HEK293 (cell line): ENCODE results near the gene CLDN10.

Source experiments
- CTCF ChIA-PET: fragments of 350-600 bp; formaldehyde crosslinking; extraction: SDS; loops from one replicate; lab custom pipeline; 2021; ENCODE audit warnings: antibody characterized with exemption; lab: Yijun Ruan, JAX
- POLR2A ChIA-PET: fragments of 300-600 bp; formaldehyde crosslinking; extraction: SDS; loops from one replicate; lab custom pipeline; 2020; ENCODE audit warnings: antibody characterized with exemption, inconsistent platforms; lab: Yijun Ruan, JAX
- H3K27ac ChIP-seq: fragments of 200-500 bp; sonication (Bioruptor generic); 2 replicates; pipeline ENCODE4 v1.5.1; 2014; ENCODE audit warnings: low read depth, low read length, control low read depth, inconsistent platforms; ENCODE audit errors: extremely low read depth
- H3K36me3 ChIP-seq, 2 experiments: fragments of 200-500 bp in 1 of 2; sonication (Bioruptor generic) in 1 of 2; 1 replicate in 1 of 2; 2 replicates in 1 of 2; pipeline ENCODE4 v1.5.1; 2014 to 2017; ENCODE audit warnings: inconsistent platforms in 2 of 2, low read length in 2 of 2; ENCODE audit not compliant: control insufficient read depth in 2 of 2, insufficient read depth in 1 of 2
- H3K4me1 ChIP-seq: fragments of 200-500 bp; sonication (Bioruptor generic); 2 replicates; pipeline ENCODE4 v1.5.1; 2014; ENCODE audit warnings: mild to moderate bottlenecking, low read length, inconsistent platforms; ENCODE audit not compliant: control insufficient read depth, insufficient read depth
- H3K4me3 ChIP-seq: 2 replicates; pipeline ENCODE4 v1.5.1; 2011; ENCODE audit warnings: low read depth, mild to moderate bottlenecking, control low read depth, low read length, moderate library complexity
- H3K9me3 ChIP-seq: fragments of 200-500 bp; sonication (Bioruptor generic); 2 replicates; pipeline ENCODE4 v1.5.1; 2014; ENCODE audit warnings: low read depth, low read length, inconsistent platforms; ENCODE audit not compliant: control insufficient read depth, insufficient read depth
- EGR2 ChIP-seq: fragments of 450-650 bp; formaldehyde crosslinking; IDR thresholded peaks from 2 replicates; pipeline ENCODE4 v1.5.1; 2016; ENCODE audit warnings: low read depth, missing biosample characterization, missing genetic modification characterization
- FEZF1 ChIP-seq: fragments of 450-650 bp; formaldehyde crosslinking; IDR thresholded peaks from 2 replicates; pipeline ENCODE4 v1.5.1; 2016; ENCODE audit warnings: missing biosample characterization, missing genetic modification characterization
- GFI1B ChIP-seq: fragments of 450-650 bp; formaldehyde crosslinking; IDR thresholded peaks from 2 replicates; pipeline ENCODE4 v1.5.1; 2016; ENCODE audit warnings: missing biosample characterization, missing genetic modification characterization
- GLIS1 ChIP-seq: fragments of 450-650 bp; formaldehyde crosslinking; IDR thresholded peaks from 2 replicates; pipeline ENCODE4 v1.5.1; 2016; ENCODE audit warnings: missing biosample characterization, missing genetic modification characterization
- HOXC10 ChIP-seq: sonication (generic); formaldehyde crosslinking; IDR thresholded peaks from 2 replicates; pipeline ENCODE4 v1.8.1; 2023; ENCODE audit warnings: mild to moderate bottlenecking, missing genetic modification reagents
- IKZF3 ChIP-seq: fragments of 450-650 bp; IDR thresholded peaks from 2 replicates; pipeline ENCODE4 v1.5.0; 2018; ENCODE audit warnings: missing biosample characterization, mild to moderate bottlenecking, missing genetic modification characterization, moderate library complexity
- KLF16 ChIP-seq: fragments of 450-650 bp; formaldehyde crosslinking; IDR thresholded peaks from 2 replicates; pipeline ENCODE4 v1.5.1; 2017; ENCODE audit warnings: missing biosample characterization, missing genetic modification characterization
- SP7 ChIP-seq: fragments of 450-650 bp; formaldehyde crosslinking; IDR thresholded peaks from 2 replicates; pipeline ENCODE4 v1.5.1; 2016; ENCODE audit warnings: missing biosample characterization, missing genetic modification characterization
- ZNF114 ChIP-seq: fragments of 450-650 bp; formaldehyde crosslinking; IDR thresholded peaks from 2 replicates; pipeline ENCODE4 v1.5.0; 2017; ENCODE audit warnings: missing biosample characterization, missing genetic modification characterization
- ZNF140 ChIP-seq: fragments of 450-650 bp; formaldehyde crosslinking; IDR thresholded peaks from 2 replicates; pipeline ENCODE4 v1.5.1; 2016; ENCODE audit warnings: missing biosample characterization, missing genetic modification characterization
- ZNF341 ChIP-seq: fragments of 450-650 bp; formaldehyde crosslinking; IDR thresholded peaks from 2 replicates; pipeline ENCODE4; 2016; ENCODE audit warnings: low read depth, missing biosample characterization, missing genetic modification characterization
- ZNF37A ChIP-seq: fragments of 450-650 bp; IDR thresholded peaks from 2 replicates; pipeline ENCODE4 v1.5.1; 2018; ENCODE audit warnings: missing biosample characterization, missing genetic modification characterization
- ZNF416 ChIP-seq: fragments of 450-650 bp; formaldehyde crosslinking; IDR thresholded peaks from 2 replicates; pipeline ENCODE4 v1.5.1; 2016; ENCODE audit warnings: missing biosample characterization, missing genetic modification characterization
- ZNF433 ChIP-seq: fragments of 450-650 bp; formaldehyde crosslinking; IDR thresholded peaks from 2 replicates; pipeline ENCODE4 v1.5.1; 2016; ENCODE audit warnings: missing biosample characterization, missing genetic modification characterization, low read depth
- ZNF48 ChIP-seq: fragments of 450-650 bp; formaldehyde crosslinking; IDR thresholded peaks from 2 replicates; pipeline ENCODE4 v1.5.1; 2016; ENCODE audit warnings: missing biosample characterization, missing genetic modification characterization
- ZNF571 ChIP-seq: fragments of 450-650 bp; formaldehyde crosslinking; IDR thresholded peaks from 2 replicates; pipeline ENCODE4 v1.5.0; 2017; ENCODE audit warnings: missing biosample characterization, missing genetic modification characterization
- ZNF596 ChIP-seq: fragments of 450-650 bp; IDR thresholded peaks from 2 replicates; pipeline ENCODE4 v1.5.0; 2018; ENCODE audit warnings: missing biosample characterization, mild to moderate bottlenecking, missing genetic modification characterization, moderate library complexity
- ZNF664 ChIP-seq: fragments of 450-650 bp; formaldehyde crosslinking; IDR thresholded peaks from 2 replicates; pipeline ENCODE4 v1.5.1; 2016; ENCODE audit warnings: missing biosample characterization, missing genetic modification characterization
- ZNF701 ChIP-seq: fragments of 450-650 bp; formaldehyde crosslinking; IDR thresholded peaks from 2 replicates; pipeline ENCODE4 v1.5.1; 2016; ENCODE audit warnings: missing biosample characterization, missing genetic modification characterization
- ZNF792 ChIP-seq: fragments of 450-650 bp; formaldehyde crosslinking; IDR thresholded peaks from 2 replicates; pipeline ENCODE4 v1.5.1; 2016; ENCODE audit warnings: missing biosample characterization, missing genetic modification characterization
- TF ChIP-seq, protein P1 (sequence below): fragments of 450-650 bp; formaldehyde crosslinking; IDR thresholded peaks from 2 replicates; pipeline ENCODE4 v1.5.1; 2016; ENCODE audit warnings: missing biosample characterization, missing genetic modification characterization

The CLDN10 gene

DNA sequence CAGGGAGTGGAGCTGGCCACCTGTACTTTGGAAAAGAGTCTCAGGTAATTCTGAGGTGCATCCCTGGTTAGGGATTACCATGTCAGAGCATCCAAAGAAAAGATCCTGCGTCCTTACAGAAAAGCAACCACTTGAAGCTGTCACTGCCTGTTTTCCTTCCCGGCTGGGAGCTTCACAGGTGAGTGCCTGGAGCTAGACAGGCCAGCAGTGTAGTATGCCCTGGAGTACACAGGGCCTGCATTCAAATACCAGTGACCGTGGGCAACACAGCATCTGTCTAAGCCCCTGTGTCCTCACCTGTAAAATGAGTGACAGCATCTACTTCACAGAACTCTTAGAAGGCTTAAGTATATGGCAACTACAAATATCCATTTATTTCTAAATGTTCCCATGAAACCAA is 63.0 kb downstream of the CLDN10 start:
- CTCF ChIA-PET, result interaction anchor here (1.6 kb wide), 1 partner anchor 8 kb away, joined by 4 read pairs; no protein-coding TSS in a partner anchor
- TF ChIP-seq SP7 (tag by site-specific recombination), result no peak
- TF ChIP-seq ZNF114, result no peak
- TF ChIP-seq FEZF1 (tag by site-specific recombination), result no peak
- TF ChIP-seq ZNF792, result no peak
- TF ChIP-seq ZNF416 (tag by site-specific recombination), result no peak
- no peak for TF ChIP-seq ZNF37A (tag by site-specific recombination)
- TF ChIP-seq ZNF664 (tag by site-specific recombination), result no peak
- no peak for TF ChIP-seq ZNF571 (tag by site-specific recombination)
- H3K4me1 ChIP-seq, result no peaks in the 10 kb centered on the region
- POLR2A ChIA-PET, result no interaction called here
- no peak overlapping the region for H3K27ac ChIP-seq
- peaks cover 42 to 96% of the 10 kb centered on the region in 2 experiments for H3K36me3 ChIP-seq
- H3K4me3 ChIP-seq, result no peak overlapping the region
- H3K9me3 ChIP-seq, result no peaks in the 10 kb centered on the region

DNA sequence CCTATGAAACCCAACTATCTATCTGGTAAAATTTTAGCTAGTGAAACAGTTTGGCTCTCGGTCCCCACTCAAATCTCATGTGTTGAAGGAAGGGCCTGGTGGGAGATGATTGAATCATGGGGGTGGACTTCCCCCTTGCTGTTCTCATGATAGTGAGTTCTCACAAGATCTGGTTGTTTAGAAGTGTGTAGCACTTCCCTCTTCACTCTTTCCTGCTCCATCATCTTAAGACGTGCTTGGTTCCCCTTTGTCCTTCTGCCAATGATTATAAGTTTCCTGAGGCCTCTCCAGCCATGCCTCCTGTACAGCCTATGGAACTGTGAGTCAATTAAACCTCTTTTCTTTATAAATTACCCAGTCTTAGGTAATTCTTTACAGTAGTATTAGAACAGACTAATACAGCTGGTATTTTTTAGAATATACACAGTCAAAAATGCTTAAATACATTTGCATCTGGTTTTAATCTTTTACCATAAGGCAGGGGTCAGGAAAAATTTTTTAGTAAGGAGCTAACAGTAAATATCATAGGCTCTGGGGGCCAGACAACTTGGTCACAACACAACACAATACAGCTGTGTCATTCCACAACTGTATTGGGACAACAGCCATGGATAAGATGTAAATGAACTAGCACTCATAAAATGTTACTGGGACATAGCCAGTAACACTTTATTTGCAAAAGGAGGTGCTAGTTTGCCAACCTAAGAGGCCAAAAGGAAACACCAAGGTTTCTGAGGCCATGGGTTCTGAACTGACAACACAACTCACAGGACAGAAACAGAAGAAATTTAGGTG is 67.7 kb downstream of the CLDN10 start:
- no peak for TF ChIP-seq ZNF792
- TF ChIP-seq KLF16 (tag by site-specific recombination), result no peak
- TF ChIP-seq GFI1B (tag by site-specific recombination), result no peak
- TF ChIP-seq, protein P1, sequence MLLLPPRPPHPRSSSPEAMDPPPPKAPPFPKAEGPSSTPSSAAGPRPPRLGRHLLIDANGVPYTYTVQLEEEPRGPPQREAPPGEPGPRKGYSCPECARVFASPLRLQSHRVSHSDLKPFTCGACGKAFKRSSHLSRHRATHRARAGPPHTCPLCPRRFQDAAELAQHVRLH (tag by site-specific recombination), result no peak
- TF ChIP-seq ZNF433, result no peak
- no peak for TF ChIP-seq HOXC10 (CRISPR knock-in tag)
- no peak for TF ChIP-seq ZNF48 (tag by site-specific recombination)
- POLR2A ChIA-PET, result no interaction called here
- Histone ChIP-seq H3K27ac (no peak overlapping the region), H3K36me3 (peaks cover 47 to 96% of the 10 kb centered on the region in 2 experiments), H3K9me3 (no peaks in the 10 kb centered on the region), H3K4me3 (no peak overlapping the region), H3K4me1 (no peaks in the 10 kb centered on the region)
- CTCF ChIA-PET, result interaction anchor here (8.0 kb wide), 1 partner anchor 213 kb away, joined by 90 read pairs; no protein-coding TSS in a partner anchor

DNA sequence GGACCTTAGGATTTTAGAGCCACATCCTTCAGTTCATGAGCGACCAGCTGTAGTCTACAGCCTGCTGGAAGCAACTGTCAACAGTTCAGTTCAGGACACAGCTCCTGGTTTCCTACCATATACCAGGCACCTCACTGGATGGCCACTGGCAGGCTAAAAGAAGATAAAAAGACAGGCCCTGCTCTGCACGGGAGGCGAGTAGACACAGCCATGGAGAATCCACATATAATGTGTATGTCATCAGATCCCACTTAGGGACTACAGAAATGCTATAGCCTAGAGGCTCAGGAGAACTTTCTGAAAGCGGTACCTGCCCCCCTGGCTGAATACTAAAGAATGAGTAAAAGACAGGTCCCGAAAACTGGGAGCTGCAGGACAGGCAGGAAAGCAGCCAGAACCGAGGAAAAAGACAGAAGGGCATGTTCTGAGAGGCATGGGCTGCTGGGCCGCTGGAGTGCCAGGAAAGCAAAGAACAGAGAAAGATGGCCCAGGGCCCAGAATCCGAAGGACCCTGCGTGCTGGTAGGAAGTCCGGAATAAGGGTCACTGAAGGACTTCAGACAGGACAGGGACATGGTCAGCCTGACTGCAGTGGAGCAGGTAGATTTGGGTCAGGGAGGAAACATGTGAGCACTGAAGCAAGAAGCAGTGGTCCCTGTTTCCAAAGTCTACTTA is 68.4 kb downstream of the CLDN10 start:
- ChIA-PET CTCF (interaction anchor here (0.6 to 8.0 kb wide), 2 partner anchors 98 to 213 kb away, joined by 3 to 90 read pairs; no protein-coding TSS in a partner anchor), POLR2A (no interaction called here)
- no peak overlapping the region for H3K4me3 ChIP-seq
- no peaks in the 10 kb centered on the region for H3K4me1 ChIP-seq
- H3K27ac ChIP-seq, result no peak overlapping the region
- TF ChIP-seq EGR2 (tag by site-specific recombination) (no peak), IKZF3 (tag by site-specific recombination) (no peak), ZNF571 (tag by site-specific recombination) (no peak), GLIS1 (tag by site-specific recombination) (no peak), ZNF341 (tag by site-specific recombination) (no peak), ZNF701 (tag by site-specific recombination) (no peak)
- H3K9me3 ChIP-seq, result no peaks in the 10 kb centered on the region
- peaks cover 48 to 92% of the 10 kb centered on the region in 2 experiments for H3K36me3 ChIP-seq

DNA sequence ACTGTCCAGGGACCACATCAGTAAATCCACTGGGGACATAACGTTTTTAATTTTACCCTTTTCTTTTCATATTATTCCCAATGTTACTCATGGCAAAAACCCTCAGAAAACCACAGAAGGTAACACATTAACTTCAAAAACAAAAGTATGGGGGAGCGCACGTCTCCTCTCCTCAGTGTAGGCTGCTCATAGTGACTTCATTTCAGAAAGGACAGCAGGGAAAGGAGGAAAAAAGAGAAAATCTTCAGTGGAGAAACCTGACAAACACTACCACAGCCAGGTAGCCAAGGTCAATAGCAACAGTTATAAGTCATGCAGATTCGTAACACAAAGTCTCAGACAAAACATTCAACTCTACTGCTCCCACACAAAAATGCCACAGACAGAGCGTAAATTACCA is 70.6 kb downstream of the CLDN10 start:
- Histone ChIP-seq H3K36me3 (peaks cover 62 to 87% of the 10 kb centered on the region in 2 experiments), H3K4me3 (no peak overlapping the region), H3K4me1 (no peaks in the 10 kb centered on the region)
- POLR2A ChIA-PET, result no interaction called here
- TF ChIP-seq ZNF596 (tag by site-specific recombination) (no peak), ZNF140 (tag by site-specific recombination) (no peak)
- TF ChIP-seq, all 188 proteins: peak for 0
- CTCF ChIA-PET, result interaction anchor here (0.6 to 8.0 kb wide), 6 partner anchors 26 to 687 kb away, joined by 3 to 90 read pairs (median 4); no protein-coding TSS in a partner anchor
- Histone ChIP-seq H3K27ac (no peak overlapping the region), H3K9me3 (no peaks in the 10 kb centered on the region)
